ENCODE data around the gene MTTP.

Gene MTTP

DNA sequence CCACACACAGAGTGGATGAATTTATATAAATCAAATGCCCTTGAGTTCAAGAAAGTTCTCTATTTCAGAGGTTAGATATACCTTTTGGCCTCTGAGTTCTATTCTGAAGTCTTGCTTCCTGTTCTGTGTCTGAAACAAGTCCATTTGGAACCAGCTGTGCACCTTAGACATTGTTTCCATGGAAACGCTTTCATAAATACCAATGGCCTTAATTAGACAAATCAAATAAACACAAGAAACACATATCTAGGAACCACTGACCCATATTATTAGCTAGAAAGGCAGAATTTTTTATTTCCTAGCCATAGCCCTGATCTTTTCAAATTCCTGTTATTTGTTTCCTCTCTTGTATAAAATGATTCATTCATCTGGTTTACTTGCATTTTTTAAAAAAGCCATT is 91.4 kb downstream of the MTTP start:
- H3K4me2 ChIP-seq (ENCODE audit: low read length): no peak overlapping the region
- no peaks in the 10 kb centered on the region for H3K9me2 ChIP-seq (ENCODE audit: low read depth, low read length)
- no peaks in the 10 kb centered on the region for H3K27me3 ChIP-seq (ENCODE audit: insufficient read depth, low read length)
- no peak overlapping the region for H2AFZ ChIP-seq (ENCODE audit: low read length)
- H3K4me1 ChIP-seq (ENCODE audit: insufficient read depth, low read length, severe bottlenecking): no peaks in the 10 kb centered on the region
- no peaks in the 10 kb centered on the region for H3K9me3 ChIP-seq (ENCODE audit: low read length)
- no peaks in the 10 kb centered on the region for H3F3A ChIP-seq (ENCODE audit: insufficient read depth, low read length)
- TF ChIP-seq CTCF (IDR thresholded peaks at IDR 0.05; ENCODE audit: low read length): no peak
- TF ChIP-seq EZH2 (IDR thresholded peaks at IDR 0.05; ENCODE audit: borderline replicate concordance, low read length): no peak
- H3K9ac ChIP-seq (ENCODE audit: low read length): no peak overlapping the region
- no peaks in the 10 kb centered on the region for H4K20me1 ChIP-seq (ENCODE audit: insufficient read depth, low read length)
- no peaks in the 10 kb centered on the region for H3K36me3 ChIP-seq (ENCODE audit: insufficient read depth, low read length)
- H3K4me3 ChIP-seq (ENCODE audit: low read depth, low read length, poor library complexity, severe bottlenecking): no peak overlapping the region
- no peak overlapping the region for H3K27ac ChIP-seq (ENCODE audit: low read depth, low read length, poor library complexity, severe bottlenecking)
- no peaks in the 10 kb centered on the region for H3K79me2 ChIP-seq (ENCODE audit: insufficient read depth, low read length)

DNA sequence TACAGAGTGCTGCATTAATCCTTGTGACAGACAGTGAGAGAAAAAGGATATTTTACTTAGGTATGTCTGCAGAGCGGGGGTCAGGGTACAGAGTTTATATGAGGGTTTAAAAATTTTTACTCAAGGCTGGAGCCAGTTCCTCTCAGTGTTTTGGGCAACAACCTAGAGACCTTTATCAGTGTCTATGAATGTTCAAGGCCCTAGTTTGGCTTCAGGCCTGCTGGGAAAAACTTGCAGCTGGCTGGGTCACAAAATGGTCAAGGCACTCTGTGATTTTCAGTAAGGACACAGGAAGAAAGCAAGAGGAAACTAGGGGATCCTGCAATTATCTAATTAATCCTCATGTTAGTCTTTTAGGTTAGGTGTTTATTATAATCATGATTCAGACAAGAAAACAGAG is 93.8 kb downstream of the MTTP start:
- H3K79me2 ChIP-seq (ENCODE audit: insufficient read depth, low read length): no peaks in the 10 kb centered on the region
- H3K4me2 ChIP-seq (ENCODE audit: low read length): no peak overlapping the region
- no peaks in the 10 kb centered on the region for H3K27me3 ChIP-seq (ENCODE audit: insufficient read depth, low read length)
- H3K4me3 ChIP-seq (ENCODE audit: low read depth, low read length, poor library complexity, severe bottlenecking): no peak overlapping the region
- no peaks in the 10 kb centered on the region for H3K9me3 ChIP-seq (ENCODE audit: low read length)
- H3K27ac ChIP-seq (ENCODE audit: low read depth, low read length, poor library complexity, severe bottlenecking): no peak overlapping the region
- no peaks in the 10 kb centered on the region for H3K4me1 ChIP-seq (ENCODE audit: insufficient read depth, low read length, severe bottlenecking)
- no peaks in the 10 kb centered on the region for H3F3A ChIP-seq (ENCODE audit: insufficient read depth, low read length)
- H3K36me3 ChIP-seq (ENCODE audit: insufficient read depth, low read length): no peaks in the 10 kb centered on the region
- TF ChIP-seq EZH2 (IDR thresholded peaks at IDR 0.05; ENCODE audit: borderline replicate concordance, low read length): no peak
- no peak for TF ChIP-seq CTCF (IDR thresholded peaks at IDR 0.05; ENCODE audit: low read length)
- H2AFZ ChIP-seq (ENCODE audit: low read length): no peak overlapping the region
- H4K20me1 ChIP-seq (ENCODE audit: insufficient read depth, low read length): no peaks in the 10 kb centered on the region
- H3K9me2 ChIP-seq (ENCODE audit: low read depth, low read length): no peaks in the 10 kb centered on the region
- no peak overlapping the region for H3K9ac ChIP-seq (ENCODE audit: low read length)

DNA sequence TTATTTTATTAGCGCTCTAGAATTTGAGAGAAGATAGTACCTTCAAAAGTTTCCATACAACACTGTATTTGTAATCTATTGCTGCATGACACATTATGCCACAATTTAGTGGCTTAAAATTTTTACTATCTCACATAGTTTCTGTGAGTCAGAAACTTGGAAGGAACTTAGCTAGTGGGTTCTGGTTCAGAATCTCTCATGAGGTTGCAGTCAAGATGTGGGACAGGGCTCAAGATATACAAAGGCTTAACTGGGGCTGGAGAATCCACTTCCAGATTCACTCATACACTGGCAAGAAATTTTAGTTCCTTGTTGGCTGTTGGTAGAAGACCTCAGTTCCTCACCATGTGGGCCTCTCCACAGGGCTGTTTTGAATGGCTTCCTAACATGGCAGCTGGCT is 94.5 kb downstream of the MTTP start:
- H3K27me3 ChIP-seq (ENCODE audit: insufficient read depth, low read length): no peaks in the 10 kb centered on the region
- no peak overlapping the region for H3K4me3 ChIP-seq (ENCODE audit: low read depth, low read length, poor library complexity, severe bottlenecking)
- no peaks in the 10 kb centered on the region for H3K9me3 ChIP-seq (ENCODE audit: low read length)

More for the DNA sequence above, 94.5 kb downstream of the MTTP start:
- no peak for TF ChIP-seq CTCF (IDR thresholded peaks at IDR 0.05; ENCODE audit: low read length)
- TF ChIP-seq EZH2 (IDR thresholded peaks at IDR 0.05; ENCODE audit: borderline replicate concordance, low read length): no peak
- H3K36me3 ChIP-seq (ENCODE audit: insufficient read depth, low read length): no peaks in the 10 kb centered on the region
- no peaks in the 10 kb centered on the region for H3K9me2 ChIP-seq (ENCODE audit: low read depth, low read length)
- no peak overlapping the region for H3K27ac ChIP-seq (ENCODE audit: low read depth, low read length, poor library complexity, severe bottlenecking)
- no peak overlapping the region for H2AFZ ChIP-seq (ENCODE audit: low read length)
- H3K9ac ChIP-seq (ENCODE audit: low read length): no peak overlapping the region
- no peak overlapping the region for H3K4me2 ChIP-seq (ENCODE audit: low read length)
- H3F3A ChIP-seq (ENCODE audit: insufficient read depth, low read length): no peaks in the 10 kb centered on the region
- no peaks in the 10 kb centered on the region for H3K79me2 ChIP-seq (ENCODE audit: insufficient read depth, low read length)
- no peaks in the 10 kb centered on the region for H4K20me1 ChIP-seq (ENCODE audit: insufficient read depth, low read length)
- H3K4me1 ChIP-seq (ENCODE audit: insufficient read depth, low read length, severe bottlenecking): no peaks in the 10 kb centered on the region

Data from OCI-LY1 (cell line).